ENCODE measurements around the gene TADA3.

Gene TADA3

GRCh38 chr3:9806137-9806536 lies 13.9 kb upstream of the TADA3 start:
- H3K4me3 ChIP-seq (replicated peaks in 1 of 2; ENCODE audit: low read depth in 2 of 2, low read length in 2 of 2), result no peak overlapping the region
- no peak for DNase-seq (ENCODE audit: low read depth in 2 of 2)
- TF ChIP-seq, protein P1, sequence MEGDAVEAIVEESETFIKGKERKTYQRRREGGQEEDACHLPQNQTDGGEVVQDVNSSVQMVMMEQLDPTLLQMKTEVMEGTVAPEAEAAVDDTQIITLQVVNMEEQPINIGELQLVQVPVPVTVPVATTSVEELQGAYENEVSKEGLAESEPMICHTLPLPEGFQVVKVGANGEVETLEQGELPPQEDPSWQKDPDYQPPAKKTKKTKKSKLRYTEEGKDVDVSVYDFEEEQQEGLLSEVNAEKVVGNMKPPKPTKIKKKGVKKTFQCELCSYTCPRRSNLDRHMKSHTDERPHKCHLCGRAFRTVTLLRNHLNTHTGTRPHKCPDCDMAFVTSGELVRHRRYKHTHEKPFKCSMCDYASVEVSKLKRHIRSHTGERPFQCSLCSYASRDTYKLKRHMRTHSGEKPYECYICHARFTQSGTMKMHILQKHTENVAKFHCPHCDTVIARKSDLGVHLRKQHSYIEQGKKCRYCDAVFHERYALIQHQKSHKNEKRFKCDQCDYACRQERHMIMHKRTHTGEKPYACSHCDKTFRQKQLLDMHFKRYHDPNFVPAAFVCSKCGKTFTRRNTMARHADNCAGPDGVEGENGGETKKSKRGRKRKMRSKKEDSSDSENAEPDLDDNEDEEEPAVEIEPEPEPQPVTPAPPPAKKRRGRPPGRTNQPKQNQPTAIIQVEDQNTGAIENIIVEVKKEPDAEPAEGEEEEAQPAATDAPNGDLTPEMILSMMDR (IDR thresholded peaks at IDR 0.05; ENCODE audit: low read depth, low read length), result no peak

- TF ChIP-seq, protein P1 (IDR thresholded peaks at IDR 0.05; ENCODE audit: low read depth, low read length), result no peak
- no peak overlapping the region for H3K4me3 ChIP-seq (replicated peaks in 1 of 2; ENCODE audit: low read depth in 2 of 2, low read length in 2 of 2)
- no peak for DNase-seq (ENCODE audit: low read depth in 2 of 2)
Measured at GRCh38 chr3:9804996-9805395, 12.7 kb upstream of the TADA3 start.

GRCh38 chr3:9803494-9803893 lies 11.2 kb upstream of the TADA3 start:
- DNase-seq (ENCODE audit: low read depth in 2 of 2), result no peak
- TF ChIP-seq, protein P1 (IDR thresholded peaks at IDR 0.05; ENCODE audit: low read depth, low read length), result no peak
- no peak overlapping the region for H3K4me3 ChIP-seq (replicated peaks in 1 of 2; ENCODE audit: low read depth in 2 of 2, low read length in 2 of 2)

GRCh38 chr3:9800529-9800928 lies 8.3 kb upstream of the TADA3 start:
- TF ChIP-seq, protein P1 (IDR thresholded peaks at IDR 0.05; ENCODE audit: low read depth, low read length), result peak; percentile 25
- no peak overlapping the region for H3K4me3 ChIP-seq (replicated peaks in 1 of 2; ENCODE audit: low read depth in 2 of 2, low read length in 2 of 2)
- no peak for DNase-seq (ENCODE audit: low read depth in 2 of 2)

- TF ChIP-seq, protein P1 (IDR thresholded peaks at IDR 0.05; ENCODE audit: low read depth, low read length), result no peak
- H3K4me3 ChIP-seq (replicated peaks in 1 of 2; ENCODE audit: low read depth in 2 of 2, low read length in 2 of 2), result no peak overlapping the region
- peak in 1 of 2 donors; percentile 26 for DNase-seq (ENCODE audit: low read depth in 2 of 2)
Measured at GRCh38 chr3:9797196-9797945, 5.1 kb upstream of the TADA3 start.

GRCh38 chr3:9795207-9795606 lies 2.9 kb upstream of the TADA3 start:
- no peak overlapping the region for H3K4me3 ChIP-seq (replicated peaks in 1 of 2; ENCODE audit: low read depth in 2 of 2, low read length in 2 of 2)
- TF ChIP-seq, protein P1 (IDR thresholded peaks at IDR 0.05; ENCODE audit: low read depth, low read length), result no peak
- DNase-seq (ENCODE audit: low read depth in 2 of 2), result no peak

- DNase-seq (ENCODE audit: low read depth in 2 of 2), result no peak
- TF ChIP-seq, protein P1 (IDR thresholded peaks at IDR 0.05; ENCODE audit: low read depth, low read length), result no peak
- peak overlapping the region in 1 of 2 donors; percentile 75 for H3K4me3 ChIP-seq (replicated peaks in 1 of 2; ENCODE audit: low read depth in 2 of 2, low read length in 2 of 2)
Measured at GRCh38 chr3:9794400-9794799, 2.1 kb upstream of the TADA3 start.
